GM10248 (cell line): ENCODE measurements around the gene AP3S1.
"Not testable (repeated sequence)": the region's sequence is repeated elsewhere in the genome, so short reads cannot be mapped to it uniquely, and the experiment has no call there.

Experiments used
- CTCF ChIA-PET: fragments of 300-600 bp; sonication (Branson Sonifier 250); formaldehyde crosslinking; extraction: SDS; loops from one replicate; lab custom pipeline; 2021; ENCODE audit warnings: antibody characterized with exemption; lab: Yijun Ruan, JAX
- POLR2A ChIA-PET: fragments of 350-650 bp; sonication (Branson Sonifier 250); formaldehyde crosslinking; extraction: SDS; loops from one replicate; lab custom pipeline; 2020; ENCODE audit warnings: antibody characterized with exemption; lab: Yijun Ruan, JAX
- DNase-seq: peaks from one replicate; pipeline ENCODE4 v3.0.0; 2012; ENCODE audit errors: extremely low spot score
- TF ChIP-seq, protein P1 (sequence below): IDR thresholded peaks from 2 replicates; pipeline ENCODE4 v1.5.1; 2012; ENCODE audit warnings: mild to moderate bottlenecking, low read depth; ENCODE audit errors: extremely low read depth, missing control alignments, control extremely low read depth

The AP3S1 gene

DNA sequence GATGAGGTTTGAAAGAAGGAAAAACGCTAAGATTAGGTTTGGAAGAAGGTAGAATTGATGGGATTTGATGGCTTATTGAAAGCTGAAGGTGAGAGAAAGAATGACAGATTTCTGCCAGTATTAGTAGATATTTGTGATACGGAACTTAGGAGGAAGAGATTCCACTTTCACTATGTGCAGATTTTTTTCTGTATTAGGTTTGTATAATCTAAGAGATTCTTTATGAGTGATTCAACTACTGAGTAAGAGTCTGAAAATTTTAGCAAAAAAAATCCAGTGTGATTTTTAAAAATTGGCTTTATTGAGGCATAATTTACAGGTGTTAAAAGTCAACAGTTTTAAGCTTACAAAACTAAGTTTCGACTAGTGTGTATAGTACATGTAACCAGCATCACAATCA, 54.1 kb downstream of the AP3S1 start:
- no peak for DNase-seq
- TF ChIP-seq, protein P1, sequence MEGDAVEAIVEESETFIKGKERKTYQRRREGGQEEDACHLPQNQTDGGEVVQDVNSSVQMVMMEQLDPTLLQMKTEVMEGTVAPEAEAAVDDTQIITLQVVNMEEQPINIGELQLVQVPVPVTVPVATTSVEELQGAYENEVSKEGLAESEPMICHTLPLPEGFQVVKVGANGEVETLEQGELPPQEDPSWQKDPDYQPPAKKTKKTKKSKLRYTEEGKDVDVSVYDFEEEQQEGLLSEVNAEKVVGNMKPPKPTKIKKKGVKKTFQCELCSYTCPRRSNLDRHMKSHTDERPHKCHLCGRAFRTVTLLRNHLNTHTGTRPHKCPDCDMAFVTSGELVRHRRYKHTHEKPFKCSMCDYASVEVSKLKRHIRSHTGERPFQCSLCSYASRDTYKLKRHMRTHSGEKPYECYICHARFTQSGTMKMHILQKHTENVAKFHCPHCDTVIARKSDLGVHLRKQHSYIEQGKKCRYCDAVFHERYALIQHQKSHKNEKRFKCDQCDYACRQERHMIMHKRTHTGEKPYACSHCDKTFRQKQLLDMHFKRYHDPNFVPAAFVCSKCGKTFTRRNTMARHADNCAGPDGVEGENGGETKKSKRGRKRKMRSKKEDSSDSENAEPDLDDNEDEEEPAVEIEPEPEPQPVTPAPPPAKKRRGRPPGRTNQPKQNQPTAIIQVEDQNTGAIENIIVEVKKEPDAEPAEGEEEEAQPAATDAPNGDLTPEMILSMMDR = no peak
- ChIA-PET CTCF (no interaction called here), POLR2A (no interaction called here)

DNA sequence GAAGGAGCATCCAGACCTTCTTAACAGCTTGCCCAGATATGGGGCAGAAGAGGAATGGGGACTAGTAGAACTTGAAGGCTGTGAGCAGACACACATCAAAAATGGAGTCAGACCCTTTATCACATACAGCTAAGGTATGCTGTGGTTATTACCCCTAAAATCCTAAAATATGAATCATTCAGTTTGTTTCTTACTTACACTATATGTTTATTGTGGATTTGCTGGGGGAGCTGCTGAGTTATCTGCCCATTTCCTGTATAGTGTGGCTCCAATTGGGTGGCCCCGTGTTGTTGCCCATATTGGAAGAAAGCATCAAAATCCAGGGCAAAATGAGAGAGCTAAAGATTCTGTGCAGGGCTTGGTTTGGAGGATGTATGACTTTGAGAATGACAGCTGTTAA, 56.9 kb downstream of the AP3S1 start:
- ChIA-PET CTCF (interaction anchor here (0.6 to 1.6 kb wide), 3 partner anchors 18 to 35 kb away, joined by 3 read pairs; no protein-coding TSS in a partner anchor), POLR2A (no interaction called here)
- no peak for DNase-seq
- TF ChIP-seq, protein P1 = no peak

DNA sequence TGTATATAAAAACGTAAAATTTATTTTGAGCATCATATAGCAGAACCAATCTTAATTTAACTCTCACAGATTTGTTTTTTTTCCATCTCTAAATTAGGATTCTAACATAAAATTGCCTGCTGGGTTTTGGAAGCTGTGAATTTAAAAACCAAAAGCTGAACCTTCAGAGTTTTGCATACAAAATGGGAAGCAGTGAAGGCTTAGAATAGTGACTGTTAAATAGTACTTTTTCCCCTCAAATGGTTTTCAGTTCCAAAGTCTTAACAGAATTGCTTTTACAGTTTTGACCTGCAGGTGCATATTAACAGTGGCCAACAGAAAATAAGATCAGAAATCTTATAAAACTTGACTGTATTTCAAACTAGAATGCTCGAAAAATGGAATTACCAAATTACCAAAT, 65.4 kb downstream of the AP3S1 start:
- CTCF ChIA-PET = interaction anchor here (1.4 to 2.0 kb wide), 2 partner anchors 10 to 125 kb away, joined by 3 to 6 read pairs; partner anchors contain the start of gene ARL14EPL
- TF ChIP-seq, protein P1 = no peak

DNA sequence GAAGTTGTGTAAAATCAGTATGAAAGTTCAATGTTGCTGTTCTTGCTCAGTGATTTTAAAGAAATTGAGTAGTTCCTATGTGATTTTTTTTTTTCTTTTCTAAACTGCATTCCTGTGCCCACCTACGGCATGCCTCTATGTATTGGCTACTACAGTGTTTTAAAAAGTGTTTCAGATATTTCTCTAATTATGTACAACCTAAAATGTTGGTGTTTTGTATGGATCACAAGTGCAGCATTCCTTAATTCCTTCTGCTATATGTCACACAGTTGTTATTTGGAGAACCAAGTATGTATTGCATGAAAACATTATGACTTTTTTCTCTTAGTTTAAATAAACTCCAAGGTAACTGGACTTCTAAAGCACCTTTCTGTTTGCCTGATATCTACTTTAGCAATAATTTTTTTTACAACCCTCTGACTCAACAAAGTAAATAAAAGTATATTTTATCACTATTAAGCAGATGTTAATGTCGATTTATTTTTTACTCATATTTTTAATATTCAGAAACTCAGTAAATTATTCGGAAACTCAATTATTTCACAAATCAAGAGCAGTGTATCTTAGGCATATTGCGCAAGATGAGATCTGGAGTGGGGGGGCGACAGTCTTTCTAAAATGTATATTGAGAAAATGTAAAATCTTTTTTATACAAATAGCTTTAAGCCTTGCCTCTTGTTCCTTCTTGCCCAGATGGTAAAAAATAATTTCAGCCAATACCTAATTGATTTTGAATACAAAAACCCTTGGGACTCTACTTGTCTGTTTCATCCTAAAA, 72.1 kb downstream of the AP3S1 start:
- POLR2A ChIA-PET, DNase-seq: not testable (repeated sequence)
- CTCF ChIA-PET = interaction anchor here (1.3 kb wide), 1 partner anchor 8 kb away, joined by 3 read pairs; no protein-coding TSS in a partner anchor

More for the DNA sequence above, 65.4 kb downstream of the AP3S1 start:
- DNase-seq = no peak
- POLR2A ChIA-PET = no interaction called here

DNA sequence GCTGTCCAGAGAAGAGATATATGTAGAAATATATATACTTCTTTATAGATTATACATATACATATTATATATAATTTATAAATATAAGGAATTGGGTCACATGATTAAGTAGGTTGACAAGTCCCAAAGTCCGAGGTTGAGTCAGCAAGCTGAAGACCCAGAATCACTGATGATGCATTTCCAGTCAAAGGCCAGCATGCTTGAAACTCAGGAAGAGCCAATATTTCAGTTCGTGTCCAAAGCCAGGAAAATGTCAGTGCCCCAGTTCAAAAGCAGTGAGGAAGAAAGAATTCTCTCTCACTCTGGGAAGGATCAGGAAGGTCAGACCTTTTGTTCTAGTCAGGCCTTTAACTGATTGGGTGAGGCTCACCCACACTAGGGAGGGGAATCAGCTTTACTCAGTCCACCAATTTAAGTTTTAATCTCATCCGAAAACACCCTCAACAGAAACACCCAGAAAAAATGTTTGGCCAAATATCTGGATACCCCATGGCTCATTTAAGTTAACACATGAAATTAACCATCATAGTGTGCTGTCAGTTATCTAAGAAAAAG, 78.5 kb downstream of the AP3S1 start:
- TF ChIP-seq, protein P1 = no peak
- POLR2A ChIA-PET = no interaction called here
- no peak for DNase-seq
- CTCF ChIA-PET = interaction anchor here (0.8 to 4.3 kb wide), 6 partner anchors 8 to 149 kb away, joined by 3 to 14 read pairs (median 4); no protein-coding TSS in a partner anchor

DNA sequence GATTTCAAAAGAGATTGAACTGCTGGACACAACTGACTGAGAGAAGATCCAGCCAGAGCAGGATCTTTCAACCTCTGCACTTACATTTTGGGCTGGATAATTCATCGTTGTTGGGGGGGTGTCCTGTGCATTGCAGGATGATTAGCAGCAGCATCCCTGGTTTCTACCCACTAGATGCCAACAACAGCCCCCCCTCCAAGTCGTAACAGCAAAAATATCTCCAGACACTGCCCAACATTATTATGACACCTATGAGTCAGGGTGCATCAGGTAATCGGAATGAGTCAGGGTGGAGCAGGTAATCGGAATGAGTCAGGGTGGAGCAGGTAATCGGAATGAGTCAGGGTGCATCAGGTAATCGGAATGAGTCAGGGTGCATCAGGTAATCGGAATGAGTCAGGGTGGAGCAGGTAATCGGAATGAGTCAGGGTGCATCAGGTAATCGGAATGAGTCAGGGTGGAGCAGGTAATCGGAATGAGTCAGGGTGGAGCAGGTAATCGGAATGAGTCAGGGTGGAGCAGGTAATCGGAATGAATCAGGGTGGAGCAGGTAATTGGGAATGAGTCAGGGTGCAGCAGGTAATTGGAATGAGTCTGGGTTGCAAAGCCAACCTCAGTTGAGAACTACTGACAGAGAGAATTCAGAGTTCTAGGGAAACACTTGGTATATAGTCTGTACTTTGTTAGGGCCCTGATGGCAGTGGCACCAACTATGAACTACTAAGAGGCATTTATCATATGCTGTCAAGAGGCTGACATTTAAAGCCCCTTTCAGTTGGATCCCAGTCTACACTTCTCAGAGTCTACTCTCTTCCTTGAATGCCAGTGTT, 87.1 kb downstream of the AP3S1 start:
- POLR2A ChIA-PET, DNase-seq: not testable (repeated sequence)
- CTCF ChIA-PET = interaction anchor here (0.9 to 1.4 kb wide), 2 partner anchors 9 to 12 kb away, joined by 3 to 5 read pairs; no protein-coding TSS in a partner anchor

DNA sequence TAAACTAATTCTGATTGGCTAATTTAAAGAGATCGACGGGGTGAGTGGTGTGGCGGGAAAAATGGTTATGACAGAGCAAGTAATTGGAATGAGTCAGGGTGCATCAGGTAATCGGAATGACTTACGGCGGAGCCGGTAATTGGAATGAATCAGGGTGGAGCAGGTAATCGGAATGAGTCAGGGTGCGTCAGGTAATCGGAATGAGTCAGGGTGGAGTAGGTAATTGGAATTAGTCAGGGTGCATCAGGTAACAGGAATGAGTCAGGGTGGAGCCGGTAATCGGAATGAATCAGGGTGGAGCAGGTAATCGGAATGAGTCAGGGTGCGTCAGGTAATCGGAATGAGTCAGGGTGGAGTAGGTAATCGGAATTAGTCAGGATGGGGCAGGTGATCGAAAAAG, 88.4 kb downstream of the AP3S1 start:
- DNase-seq, POLR2A ChIA-PET: not testable (repeated sequence)
- CTCF ChIA-PET = interaction anchor here (1.3 kb wide), 1 partner anchor 11 kb away, joined by 4 read pairs; no protein-coding TSS in a partner anchor
